ENCODE results near the gene LITAF. TPM values are rescaled to one million over a fixed set of nuclear protein-coding genes. Genes with fewer than 3 reads are reported as not detected.
"Not testable (repeated sequence)": the region's sequence is repeated elsewhere in the genome, so short reads cannot be mapped to it uniquely, and the experiment has no call there.

The LITAF gene
- total RNA-seq, 4 donors from 2014 or later: 31.6 to 95.0 (median 44.5) TPM

GRCh38 chr16:11521055-11521454 is 65.7 kb downstream of the LITAF start:
- ATAC-seq: no peak
- Histone ChIP-seq H3K27me3 (peaks cover 9% of the 10 kb centered on the region), H3K4me3 (no peak overlapping the region), H3K36me3 (no peaks in the 10 kb centered on the region), H3K27ac (no peak overlapping the region), H3K9me3 (peaks cover 0 to 12% (median 0%) of the 10 kb centered on the region in 3 donors), H3K4me1 (no peaks in the 10 kb centered on the region)
- 90 to 100% methylated on average over 1 of the region's 1 CpG for WGBS, 2 donors (ENCODE audit: low coverage in 1 of 2)
- TF ChIP-seq EP300 (IDR thresholded peaks at IDR 0.05) (no peak), CTCF (IDR thresholded peaks at IDR 0.05) (no peak), POLR2A (IDR thresholded peaks at IDR 0.05) (no peak), POLR2AphosphoS5 (IDR thresholded peaks at IDR 0.05) (no peak)

- H3K27ac ChIP-seq: no peak overlapping the region
- peaks cover 9% of the 10 kb centered on the region for H3K27me3 ChIP-seq
- no peaks in the 10 kb centered on the region for H3K36me3 ChIP-seq
- no peak for ATAC-seq
- TF ChIP-seq CTCF (IDR thresholded peaks at IDR 0.05) (no peak), POLR2AphosphoS5 (IDR thresholded peaks at IDR 0.05) (no peak), EP300 (IDR thresholded peaks at IDR 0.05) (no peak), POLR2A (IDR thresholded peaks at IDR 0.05) (no peak)
- peaks cover 0 to 12% (median 0%) of the 10 kb centered on the region in 3 donors for H3K9me3 ChIP-seq
- WGBS, 2 donors (ENCODE audit: low coverage in 1 of 2): 93 to 97% methylated on average over 5 to 9 of the region's 10 CpGs
- no peaks in the 10 kb centered on the region for H3K4me1 ChIP-seq
- no peak overlapping the region for H3K4me3 ChIP-seq
Measured at GRCh38 chr16:11520442-11520841, 66.3 kb downstream of the LITAF start.

GRCh38 chr16:11517961-11518360 is 68.8 kb downstream of the LITAF start:
- H3K4me3 ChIP-seq: no peak overlapping the region
- no peak for TF ChIP-seq EP300 (IDR thresholded peaks at IDR 0.05)
- no peak for TF ChIP-seq POLR2A (IDR thresholded peaks at IDR 0.05)
- no peak for TF ChIP-seq POLR2AphosphoS5 (IDR thresholded peaks at IDR 0.05)
- no peak for TF ChIP-seq CTCF (IDR thresholded peaks at IDR 0.05)
- H3K27me3 ChIP-seq: no peaks in the 10 kb centered on the region
- 69 to 100% methylated on average over 1 to 4 of the region's 5 CpGs for WGBS, 2 donors (ENCODE audit: low coverage in 1 of 2)
- peaks cover 0 to 12% (median 0%) of the 10 kb centered on the region in 3 donors for H3K9me3 ChIP-seq
- no peaks in the 10 kb centered on the region for H3K4me1 ChIP-seq
- H3K27ac ChIP-seq: no peak overlapping the region
- H3K36me3 ChIP-seq: no peaks in the 10 kb centered on the region
- ATAC-seq: no peak

- Histone ChIP-seq H3K27me3 (no peaks in the 10 kb centered on the region), H3K36me3 (no peaks in the 10 kb centered on the region), H3K4me3 (no peak overlapping the region), H3K27ac (no peak overlapping the region), H3K4me1 (no peaks in the 10 kb centered on the region), H3K9me3 (peaks cover 0 to under 1% (median 0%) of the 10 kb centered on the region in 3 donors)
- ATAC-seq: no peak
- WGBS, 2 donors (ENCODE audit: low coverage in 1 of 2): 57% methylated on average over 6 of the region's 13 CpGs; no CpG with 5 or more reads in 1 of the 2 donors
- TF ChIP-seq POLR2AphosphoS5 (IDR thresholded peaks at IDR 0.05) (no peak), POLR2A (IDR thresholded peaks at IDR 0.05) (no peak), CTCF (IDR thresholded peaks at IDR 0.05) (no peak), EP300 (IDR thresholded peaks at IDR 0.05) (no peak)
Measured at GRCh38 chr16:11515540-11516430, 70.9 kb downstream of the LITAF start.

GRCh38 chr16:11514283-11514682 is 72.4 kb downstream of the LITAF start:
- WGBS, 2 donors (ENCODE audit: low coverage in 1 of 2): no CpG with 5 or more reads among the region's 14 CpGs
- Histone ChIP-seq H3K27ac (no peak overlapping the region), H3K36me3 (no peaks in the 10 kb centered on the region), H3K9me3 (no peaks in the 10 kb centered on the region), H3K4me3 (no peak overlapping the region), H3K4me1 (no peaks in the 10 kb centered on the region), H3K27me3 (no peaks in the 10 kb centered on the region)
- no peak for ATAC-seq
- TF ChIP-seq CTCF (IDR thresholded peaks at IDR 0.05) (no peak), EP300 (IDR thresholded peaks at IDR 0.05) (no peak), POLR2AphosphoS5 (IDR thresholded peaks at IDR 0.05) (no peak), POLR2A (IDR thresholded peaks at IDR 0.05) (no peak)

- not testable (repeated sequence) for H3K9me3 ChIP-seq, H3K36me3 ChIP-seq, H3K27ac ChIP-seq, H3K27me3 ChIP-seq, H3K4me1 ChIP-seq, H3K4me3 ChIP-seq, ATAC-seq
- 91 to 92% methylated on average over 12 to 13 of the region's 13 CpGs for WGBS, 2 donors (ENCODE audit: low coverage in 1 of 2)
Measured at GRCh38 chr16:11513366-11513765, 73.4 kb downstream of the LITAF start.

Data from gastroesophageal sphincter (tissue), 4 donors.